ENCODE results near the gene CBLN3.
"Not testable (repeated sequence)": the region's sequence is repeated elsewhere in the genome, so short reads cannot be mapped to it uniquely, and the experiment has no call there.

CBLN3 gene

GRCh38 chr14:24399999-24400718 is 29.3 kb downstream of the CBLN3 start:
- no peak for DNase-seq

- DNase-seq = no peak
Measured at GRCh38 chr14:24399447-24399822, 30.0 kb downstream of the CBLN3 start.

DNA sequence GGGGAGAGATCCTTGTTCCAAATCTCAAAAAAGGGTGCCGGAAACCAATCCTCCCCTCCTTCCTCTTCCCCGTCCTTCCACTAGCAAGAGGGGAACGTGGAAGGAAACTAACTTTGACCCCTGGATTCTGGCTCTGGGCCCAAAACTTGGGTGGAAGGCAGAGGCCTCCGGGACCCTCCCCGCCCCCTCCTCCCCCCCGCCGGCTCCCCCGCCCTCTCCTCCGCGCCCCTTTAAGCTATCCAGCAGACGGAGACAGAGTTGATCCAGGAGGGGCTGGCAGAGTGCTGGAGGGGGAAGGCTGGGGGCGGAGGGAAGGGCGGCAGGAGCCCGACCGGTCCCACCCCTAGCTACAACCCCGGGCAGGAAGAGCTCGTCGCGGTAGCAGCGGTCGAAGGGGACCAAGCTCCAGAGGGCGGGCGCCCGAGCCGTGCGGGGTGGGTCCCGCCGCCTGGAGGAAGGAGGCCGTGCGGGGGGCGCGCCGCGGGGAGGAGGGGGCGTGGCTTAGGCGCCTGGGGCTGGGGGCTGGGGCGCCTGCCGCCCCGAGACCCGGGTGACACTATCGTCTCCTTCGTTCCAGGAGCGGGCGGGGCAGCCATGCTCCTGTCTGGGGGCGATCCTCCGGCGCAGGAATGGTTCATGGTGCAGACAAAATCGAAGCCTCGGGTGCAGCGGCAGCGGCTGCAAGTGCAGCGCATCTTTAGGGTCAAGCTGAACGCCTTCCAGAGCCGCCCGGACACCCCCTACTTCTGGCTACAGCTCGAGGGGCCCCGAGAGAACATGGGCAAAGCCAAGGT is 30.6 kb downstream of the CBLN3 start, which contains the start of gene NYNRIN:
NYNRIN (plus strand) TSS at position 351 of the 794 bp plus-strand sequence; CDS start at position 595, 244 bp downstream.
- DNase-seq = peak; percentile 18 to 21

DNA sequence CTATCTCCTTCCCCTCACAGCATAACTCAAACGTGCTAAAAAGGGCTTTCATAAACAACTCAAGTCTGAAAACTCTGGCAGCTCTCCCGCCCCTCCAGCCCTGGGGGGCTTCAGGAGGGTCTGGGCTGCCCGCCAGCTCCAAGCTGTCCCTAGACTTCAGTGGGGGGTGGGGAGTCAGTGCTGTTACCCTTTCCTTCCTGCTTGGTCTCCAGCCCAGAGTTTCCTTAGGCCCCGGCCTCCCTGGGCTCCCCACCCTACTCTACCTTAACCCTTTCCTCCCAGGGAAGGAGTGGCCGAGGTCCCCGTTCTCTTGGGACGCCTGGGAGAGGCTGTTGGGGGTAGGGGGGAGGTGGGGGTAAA is 31.2 kb downstream of the CBLN3 start:
- no peak for DNase-seq

DNA sequence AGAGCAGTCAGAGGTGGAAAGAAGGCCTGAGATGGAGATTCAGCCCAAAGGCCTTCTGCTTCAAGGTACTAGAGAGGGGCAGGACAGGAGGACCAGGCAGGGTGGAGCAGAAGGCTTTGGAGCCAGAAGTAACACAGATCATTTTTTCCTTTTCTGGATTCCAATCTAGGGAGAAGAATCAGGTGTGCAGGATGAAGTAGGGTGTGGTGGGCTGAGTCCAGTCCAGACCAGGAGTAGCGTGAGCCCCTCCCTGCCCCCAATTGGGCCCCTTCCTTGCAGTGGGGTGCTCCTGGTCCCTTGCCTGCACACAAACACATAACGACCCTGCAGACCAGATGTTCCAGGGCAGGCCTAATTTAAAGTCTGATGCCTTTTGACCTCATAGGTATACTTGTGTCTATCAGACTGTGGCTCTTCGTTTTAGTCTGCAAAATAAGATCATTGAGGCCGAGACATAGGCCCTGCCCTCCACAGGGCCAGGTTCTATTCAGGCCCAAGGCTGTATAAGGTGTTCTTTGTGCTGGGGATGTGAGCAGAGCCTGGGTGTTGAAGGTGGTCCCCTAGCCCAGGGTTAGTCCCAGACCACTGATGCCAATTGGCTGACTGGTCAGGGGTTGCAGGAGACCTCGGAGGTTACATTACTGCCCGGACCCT is 31.7 kb downstream of the CBLN3 start:
- DNase-seq = no peak

DNA sequence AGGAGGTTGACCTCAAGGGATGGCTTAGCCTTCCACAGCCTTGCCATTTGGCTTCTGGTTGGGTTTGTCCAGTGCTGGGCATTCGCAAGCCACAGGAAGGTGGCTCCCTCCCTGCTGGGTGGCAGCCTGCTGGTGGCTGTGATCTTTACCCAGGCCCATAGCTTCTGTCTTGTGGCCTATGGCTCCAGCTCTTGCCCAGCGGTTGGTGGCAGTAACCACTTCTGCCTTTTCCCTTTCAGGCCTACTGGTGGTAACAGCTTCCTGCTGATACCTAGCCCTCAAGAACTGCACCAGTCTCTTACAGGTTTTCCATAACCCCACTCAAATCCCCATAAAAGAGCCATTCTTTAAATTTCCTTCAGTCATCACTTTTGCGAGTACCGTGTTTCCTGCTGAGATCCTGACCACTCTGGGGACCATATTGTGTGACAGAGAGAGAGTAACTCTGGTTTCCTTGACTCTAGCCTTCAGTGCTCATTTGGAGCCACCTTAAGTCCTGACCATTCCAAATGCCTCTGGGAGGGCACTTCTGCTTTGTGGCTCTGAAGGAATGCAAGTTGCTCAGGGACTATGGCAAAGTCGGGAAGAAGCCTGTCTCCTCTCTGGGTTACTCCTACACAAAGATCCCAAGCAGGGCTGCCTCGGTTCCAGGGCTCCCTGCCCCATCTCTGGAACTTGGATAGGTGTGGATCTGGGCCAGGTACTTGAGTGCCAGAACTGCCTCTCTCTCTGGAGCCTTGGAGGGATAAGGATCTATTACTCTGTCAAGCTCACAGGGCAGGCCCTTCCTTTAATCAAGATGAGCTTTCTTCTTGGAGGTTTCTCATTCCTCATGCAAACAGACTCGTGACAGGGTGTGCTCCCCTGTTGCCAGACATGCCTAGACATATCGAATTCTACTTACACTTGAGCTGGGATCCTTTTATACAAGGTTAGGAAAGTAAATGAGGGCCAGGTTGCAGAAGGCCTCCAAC is 33.6 kb downstream of the CBLN3 start:
- peak in 1 of 2 donors; percentile 14 for DNase-seq

DNA sequence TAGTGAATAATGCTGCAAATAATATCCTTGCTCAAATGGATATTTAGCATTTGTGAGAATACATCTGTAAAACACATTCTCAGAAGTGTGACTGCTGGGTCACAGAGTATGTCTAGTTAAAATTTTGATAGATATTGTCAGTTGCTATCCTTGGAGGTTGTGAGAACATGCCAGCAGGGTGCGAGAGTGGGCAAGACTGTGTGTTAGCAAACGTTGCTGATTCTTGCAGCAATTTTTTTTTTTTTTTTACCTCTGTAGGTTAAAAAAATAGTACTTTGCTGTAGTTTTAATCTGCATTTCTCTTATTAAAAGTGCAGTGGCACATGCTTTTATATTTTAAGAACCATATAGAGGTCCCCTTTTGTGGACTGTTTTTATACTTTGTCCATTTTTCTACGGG is 35.2 kb downstream of the CBLN3 start:
- DNase-seq = no peak

DNA sequence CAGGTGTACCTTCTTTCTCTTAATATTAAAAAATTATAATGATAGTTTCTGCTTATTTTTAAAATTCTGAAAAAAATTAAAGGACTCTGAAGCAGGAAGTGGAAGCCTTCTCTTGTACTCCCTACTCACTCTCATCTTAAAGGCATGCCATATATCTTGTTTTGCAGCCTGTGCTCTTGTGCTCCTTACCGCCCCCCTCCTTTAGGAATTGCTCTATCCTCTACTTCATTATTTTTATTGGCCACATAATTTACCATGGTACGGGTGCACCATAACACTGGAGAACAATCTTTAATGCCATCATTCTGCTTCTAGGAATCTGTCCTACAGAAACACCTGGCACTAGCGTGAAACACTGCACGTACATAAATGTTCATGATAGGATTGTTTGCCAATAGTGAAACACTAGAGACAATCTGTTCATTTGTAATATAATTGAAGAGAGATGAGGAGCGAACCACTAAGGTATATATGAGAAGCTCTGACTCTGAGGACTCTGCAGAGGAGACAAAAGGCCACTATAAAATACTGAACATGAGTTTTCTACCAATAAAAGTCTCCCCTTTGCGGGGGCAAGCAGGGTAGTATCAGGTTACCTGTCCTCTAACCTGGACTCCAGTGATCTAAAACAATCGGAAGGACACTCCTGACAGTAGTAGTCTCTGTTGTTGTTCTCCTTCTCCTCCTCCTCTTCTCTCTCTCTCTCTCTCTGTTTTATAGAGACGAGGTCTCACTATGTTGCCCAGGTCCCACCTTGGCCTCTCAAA is 37.0 kb downstream of the CBLN3 start:
- DNase-seq = no peak

GRCh38 chr14:24390701-24391468 is 38.6 kb downstream of the CBLN3 start:
- DNase-seq = no peak

- no peak for DNase-seq
Measured at GRCh38 chr14:24389226-24389848, 40.1 kb downstream of the CBLN3 start.

GRCh38 chr14:24388474-24389179 is 40.8 kb downstream of the CBLN3 start:
- no peak for DNase-seq

GRCh38 chr14:24387579-24387978 is 41.9 kb downstream of the CBLN3 start:
- not testable (repeated sequence) for DNase-seq

- no peak for DNase-seq
Measured at GRCh38 chr14:24387009-24387345, 42.5 kb downstream of the CBLN3 start.

GRCh38 chr14:24385524-24385923 is 43.9 kb downstream of the CBLN3 start:
- no peak for DNase-seq

GRCh38 chr14:24384169-24384568 is 45.3 kb downstream of the CBLN3 start:
- DNase-seq = no peak

- DNase-seq = no peak
Measured at GRCh38 chr14:24382064-24382371, 47.5 kb downstream of the CBLN3 start.

GRCh38 chr14:24381363-24382063 is 48.0 kb downstream of the CBLN3 start:
- DNase-seq = no peak

- DNase-seq = no peak
Measured at GRCh38 chr14:24379907-24380730, 49.3 kb downstream of the CBLN3 start.
